HuH-7 (cell line): Measurements from ENCODE around the gene CUBN.

Experiments used
- DNase-seq: peaks from one replicate; pipeline ENCODE4 v3.0.0; 2011; ENCODE audit warnings: low spot score

The CUBN gene

DNA sequence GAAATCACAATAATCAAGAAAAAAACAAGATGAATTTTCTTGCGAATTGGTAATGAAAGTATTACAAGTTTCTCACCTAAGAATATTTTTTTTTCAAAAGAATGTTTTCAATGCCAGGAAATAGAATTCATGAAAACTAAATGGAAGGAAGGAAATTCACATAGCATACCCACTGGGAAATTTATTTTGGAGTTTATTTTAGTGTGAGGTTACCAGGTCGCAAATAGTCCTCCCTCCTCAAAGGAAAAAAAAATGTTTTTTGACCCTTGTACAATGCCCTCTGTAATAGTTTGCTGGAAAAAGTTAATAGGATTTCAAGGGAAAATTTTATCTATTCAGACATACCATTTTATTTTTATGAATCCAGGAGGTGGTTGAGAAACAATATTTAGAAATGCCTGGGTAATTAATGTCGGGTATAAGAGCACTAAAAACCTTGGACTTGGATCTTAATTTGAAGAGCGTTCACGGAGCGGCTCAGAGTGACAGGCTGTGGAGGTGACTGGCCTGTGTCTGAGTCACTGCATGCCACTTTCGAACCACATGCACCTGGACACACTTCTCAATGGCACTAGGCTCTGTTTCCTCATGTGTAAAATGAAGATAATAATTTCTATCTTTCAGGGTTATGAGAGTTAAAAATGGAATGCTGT lies 28.2 kb downstream of the CUBN start:
- no peak for DNase-seq

DNA sequence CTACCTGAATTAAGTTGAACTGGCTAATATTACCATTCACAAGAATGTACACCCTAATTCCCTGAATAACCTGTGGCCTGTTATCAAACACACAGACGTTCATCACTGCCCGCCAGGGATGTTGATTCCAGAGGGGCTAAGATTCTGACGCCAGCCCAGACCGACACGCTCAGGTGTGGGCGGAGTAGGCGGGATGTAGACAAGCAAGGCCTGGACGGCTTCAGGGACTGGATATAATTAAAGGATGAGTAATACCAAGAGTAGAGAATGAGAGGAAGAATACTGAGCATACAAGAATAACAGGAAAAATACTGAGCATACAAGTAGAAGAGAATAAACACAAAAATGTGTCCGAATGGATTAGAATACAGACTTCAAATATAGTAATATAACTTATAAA lies 29.0 kb downstream of the CUBN start:
- DNase-seq, result no peak

- no peak for DNase-seq
Observed at GRCh38 chr10:17098012-17098411, 31.6 kb downstream of the CUBN start.

- DNase-seq, result no peak
Observed at GRCh38 chr10:17094844-17095243, 34.8 kb downstream of the CUBN start.

GRCh38 chr10:17092986-17093803 lies 36.4 kb downstream of the CUBN start:
- no peak for DNase-seq

GRCh38 chr10:17092216-17092944 lies 37.2 kb downstream of the CUBN start:
- no peak for DNase-seq

DNA sequence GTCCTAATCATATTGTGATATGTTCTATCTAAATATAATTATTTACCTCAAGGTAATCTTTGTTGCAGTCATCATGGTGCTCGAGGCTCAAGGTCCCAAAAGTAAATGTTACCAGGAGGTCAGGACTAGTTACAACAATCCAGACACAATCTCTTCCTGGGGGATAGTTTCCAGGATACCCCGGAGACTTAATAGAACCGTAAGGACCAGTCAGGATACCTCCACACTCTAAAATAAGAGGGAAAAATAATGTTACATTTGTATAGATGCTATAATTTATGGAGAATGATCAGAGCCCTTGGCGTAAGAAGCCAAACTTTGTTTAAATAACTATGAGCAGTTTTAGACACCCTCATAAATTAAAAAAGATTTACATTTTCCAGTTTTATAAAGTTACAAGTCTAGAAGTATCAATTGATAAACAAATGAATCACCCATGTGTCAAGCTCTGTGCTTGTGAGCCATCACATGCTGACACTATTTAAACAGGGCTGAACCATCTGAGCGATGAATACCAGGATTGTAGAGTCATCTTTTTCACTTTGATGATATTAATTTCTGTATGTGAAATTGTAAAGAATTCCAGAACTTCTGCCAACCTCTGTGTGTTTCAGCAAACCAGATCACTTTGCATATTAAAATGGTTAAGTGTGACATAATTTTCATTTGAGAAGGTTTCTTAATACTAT lies 41.3 kb downstream of the CUBN start:
- DNase-seq, result no peak

DNA sequence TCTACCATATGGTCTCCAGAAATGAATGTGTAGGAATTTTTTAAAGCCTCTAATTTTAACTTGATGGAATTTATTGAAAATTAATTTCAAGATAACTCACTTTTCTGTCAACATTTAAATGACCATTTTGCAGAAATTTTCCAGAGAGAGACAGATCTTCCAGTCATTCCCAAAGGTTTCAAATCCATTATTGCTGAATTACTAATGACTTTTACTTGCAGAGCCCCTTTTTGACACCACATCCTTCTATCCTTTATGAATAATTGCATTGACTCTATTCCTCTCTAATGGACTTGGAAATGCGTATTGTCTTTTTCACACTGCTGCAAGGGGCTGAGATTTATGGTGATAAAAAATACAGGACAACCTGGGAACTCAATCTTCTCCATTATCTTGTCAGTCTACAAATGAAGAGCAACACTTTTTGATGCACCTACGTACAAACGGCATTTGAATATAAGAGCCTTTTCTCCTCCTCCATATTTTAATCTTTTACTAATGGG lies 42.7 kb downstream of the CUBN start:
- no peak for DNase-seq

DNA sequence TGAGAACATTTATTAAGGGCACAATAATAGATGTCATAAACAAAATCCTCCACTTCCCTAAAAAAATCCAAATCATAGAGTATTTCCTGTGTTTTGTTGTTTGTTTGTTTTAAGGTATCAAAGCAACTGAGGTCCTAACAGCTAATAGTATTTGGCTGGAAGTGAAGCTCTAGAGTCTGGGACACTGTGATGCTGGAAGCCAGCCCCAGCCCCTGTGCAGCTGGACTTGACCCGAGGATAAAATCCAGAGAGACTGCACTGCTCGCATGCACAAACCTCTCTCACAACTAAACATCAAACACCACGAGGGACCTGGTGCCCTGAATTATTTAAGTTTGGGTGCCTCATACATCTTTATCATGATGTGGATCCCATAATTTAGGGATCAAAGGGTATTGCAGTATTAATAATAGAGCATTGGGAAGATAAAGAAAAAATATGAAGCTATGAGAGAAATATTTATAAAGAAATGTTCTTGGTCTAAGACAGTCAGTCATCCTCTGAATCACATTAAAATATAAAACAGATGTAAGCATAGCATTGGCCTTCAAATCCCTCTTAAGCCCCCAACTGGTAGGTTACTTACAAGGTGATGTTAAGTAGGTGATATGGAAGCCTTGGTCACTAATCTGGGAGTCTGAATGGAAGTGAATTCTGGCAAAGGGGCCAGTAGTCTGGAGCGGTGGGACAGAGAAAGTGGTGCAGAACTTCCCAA lies 44.4 kb downstream of the CUBN start:
- DNase-seq, result no peak

DNA sequence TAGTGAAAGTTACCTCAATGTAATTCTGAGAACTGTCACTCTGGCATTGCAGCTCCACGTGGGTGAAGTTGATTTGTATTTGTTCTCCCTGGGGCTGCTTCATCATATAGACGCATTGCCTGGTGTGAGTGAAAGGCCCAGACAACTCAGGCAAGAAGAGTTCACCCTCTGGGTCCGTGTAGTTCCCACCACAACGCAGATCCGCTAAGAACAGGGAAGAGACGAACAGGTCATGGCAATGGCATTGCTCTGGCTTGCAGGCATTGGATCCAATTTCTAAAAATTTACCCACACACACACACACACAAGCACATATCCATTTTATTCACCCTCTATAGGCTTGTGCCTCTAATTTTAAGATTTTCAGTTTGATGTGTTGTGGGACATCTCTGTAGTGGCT lies 45.4 kb downstream of the CUBN start:
- DNase-seq, result no peak

DNA sequence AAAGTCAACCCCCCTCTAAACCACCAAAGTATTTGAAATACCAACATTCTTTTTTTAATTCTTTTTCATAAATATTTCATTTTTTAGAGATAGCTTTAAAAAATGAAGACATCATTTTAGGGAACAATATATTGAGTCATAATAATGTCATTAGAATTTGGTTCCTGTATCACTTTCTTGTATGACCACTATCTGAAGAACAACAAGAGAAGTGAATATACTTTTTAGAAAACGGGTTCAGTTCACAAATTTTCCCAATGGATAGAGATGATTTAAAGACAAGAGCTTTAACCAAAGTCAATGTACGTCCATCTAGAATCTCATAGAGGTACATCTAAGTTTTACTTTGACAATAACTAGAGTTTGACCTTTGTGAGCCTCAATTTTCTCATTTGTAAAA lies 48.2 kb downstream of the CUBN start:
- no peak for DNase-seq

DNA sequence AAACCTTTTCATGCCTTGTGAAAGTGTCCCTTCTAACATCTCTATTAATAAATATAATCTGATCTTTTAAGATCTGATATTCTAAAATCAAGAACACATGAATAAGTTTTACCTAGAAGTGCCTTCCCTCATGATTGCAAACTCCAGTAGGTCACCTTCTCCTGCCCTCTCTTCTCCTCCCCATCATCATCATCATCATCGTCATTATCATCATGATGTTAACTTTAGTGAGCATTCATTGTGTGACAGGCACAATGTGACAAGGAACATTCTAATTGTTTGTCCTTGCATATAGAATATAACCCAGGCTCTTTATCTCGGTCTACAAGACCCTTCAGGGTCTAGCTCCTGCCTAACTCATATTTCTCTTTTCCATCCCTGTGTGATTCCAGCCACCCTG lies 51.7 kb downstream of the CUBN start:
- no peak for DNase-seq

DNA sequence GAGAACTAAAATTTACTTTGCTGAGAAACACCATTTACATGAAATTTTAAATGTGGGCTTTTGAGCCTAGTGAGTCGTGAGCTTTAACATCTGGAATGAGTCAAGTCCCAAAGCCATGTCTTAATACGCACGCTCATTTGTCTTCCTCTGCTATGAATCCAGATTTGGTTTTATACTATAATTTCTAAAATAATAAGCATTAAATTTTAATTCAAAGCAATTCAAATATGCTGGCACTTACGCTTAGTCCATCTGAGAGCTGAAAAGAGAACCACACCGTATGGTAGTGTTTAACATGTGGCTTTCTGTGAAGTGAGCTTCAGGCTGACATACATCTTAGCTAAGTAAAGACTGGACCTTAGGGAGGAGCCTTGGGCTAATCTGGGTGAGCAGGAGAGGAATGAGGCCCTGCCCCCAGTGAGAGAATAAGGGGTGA lies 52.2 kb downstream of the CUBN start:
- no peak for DNase-seq

- no peak for DNase-seq
Observed at GRCh38 chr10:17076626-17077345, 52.8 kb downstream of the CUBN start.

GRCh38 chr10:17075533-17076359 lies 53.9 kb downstream of the CUBN start:
- no peak for DNase-seq

GRCh38 chr10:17074541-17074847 lies 55.1 kb downstream of the CUBN start:
- no peak for DNase-seq

GRCh38 chr10:17073725-17074540 lies 55.7 kb downstream of the CUBN start:
- DNase-seq, result no peak

GRCh38 chr10:17068953-17069352 lies 60.7 kb downstream of the CUBN start:
- no peak for DNase-seq
